Hepatocyte (in vitro differentiated cells): ENCODE results near the gene AK6.

Experiments used
- EZH2 ChIP-seq: fragments of 200-600 bp; sonication (generic); IDR thresholded peaks from 2 replicates; pipeline ENCODE4 v1.6.1; 2016; ENCODE audit warnings: antibody characterized with exemption, mild to moderate bottlenecking, borderline replicate concordance
- EZH2phosphoT487 ChIP-seq: fragments of 200-600 bp; sonication (generic); IDR thresholded peaks from one replicate; pipeline ENCODE4 v1.6.1; 2018; ENCODE audit warnings: antibody characterized with exemption, mild to moderate bottlenecking, low read depth, moderate library complexity; ENCODE audit not compliant: unreplicated experiment, severe bottlenecking
- TF ChIP-seq, protein P1 (sequence below): fragments of 200-600 bp; sonication (generic); IDR thresholded peaks from 2 replicates; pipeline ENCODE4 v1.5.1; 2016; ENCODE audit warnings: antibody characterized with exemption, mild to moderate bottlenecking; ENCODE audit not compliant: poor library complexity

DNA sequence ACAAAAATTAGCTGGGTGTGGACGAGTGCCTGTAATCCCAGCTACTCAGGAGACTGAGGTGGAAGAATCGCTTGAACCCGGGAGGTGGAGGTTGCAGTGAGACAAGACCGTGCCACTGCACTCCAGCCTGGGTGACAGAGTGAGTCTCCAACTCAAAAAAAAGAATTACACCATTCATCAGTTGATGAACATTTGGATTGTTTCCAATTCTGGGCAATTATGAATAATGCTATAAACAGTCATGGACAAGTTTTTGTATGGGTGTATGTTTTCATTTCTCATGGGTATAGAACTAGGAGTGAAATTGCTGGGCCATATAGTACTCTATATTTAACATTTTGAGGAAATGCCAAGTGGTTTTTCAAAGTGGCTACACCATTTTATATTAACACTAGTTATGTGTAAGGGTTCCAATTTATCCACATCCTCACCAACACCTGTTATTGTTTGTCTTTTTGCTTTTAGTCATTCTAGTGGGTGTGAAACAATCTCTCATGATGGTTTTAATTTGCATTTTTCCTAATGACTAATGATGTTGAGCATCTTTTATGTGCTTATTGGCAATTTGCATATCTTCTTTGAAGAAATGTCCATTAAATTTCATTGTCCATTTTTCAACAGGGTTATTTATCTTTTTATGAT is 27.7 kb downstream of the AK6 start:
- TF ChIP-seq, protein P1, sequence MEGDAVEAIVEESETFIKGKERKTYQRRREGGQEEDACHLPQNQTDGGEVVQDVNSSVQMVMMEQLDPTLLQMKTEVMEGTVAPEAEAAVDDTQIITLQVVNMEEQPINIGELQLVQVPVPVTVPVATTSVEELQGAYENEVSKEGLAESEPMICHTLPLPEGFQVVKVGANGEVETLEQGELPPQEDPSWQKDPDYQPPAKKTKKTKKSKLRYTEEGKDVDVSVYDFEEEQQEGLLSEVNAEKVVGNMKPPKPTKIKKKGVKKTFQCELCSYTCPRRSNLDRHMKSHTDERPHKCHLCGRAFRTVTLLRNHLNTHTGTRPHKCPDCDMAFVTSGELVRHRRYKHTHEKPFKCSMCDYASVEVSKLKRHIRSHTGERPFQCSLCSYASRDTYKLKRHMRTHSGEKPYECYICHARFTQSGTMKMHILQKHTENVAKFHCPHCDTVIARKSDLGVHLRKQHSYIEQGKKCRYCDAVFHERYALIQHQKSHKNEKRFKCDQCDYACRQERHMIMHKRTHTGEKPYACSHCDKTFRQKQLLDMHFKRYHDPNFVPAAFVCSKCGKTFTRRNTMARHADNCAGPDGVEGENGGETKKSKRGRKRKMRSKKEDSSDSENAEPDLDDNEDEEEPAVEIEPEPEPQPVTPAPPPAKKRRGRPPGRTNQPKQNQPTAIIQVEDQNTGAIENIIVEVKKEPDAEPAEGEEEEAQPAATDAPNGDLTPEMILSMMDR, result no peak
- TF ChIP-seq EZH2 (no peak), EZH2phosphoT487 (no peak)
